Measurements from ENCODE around the gene TMEM86B. TPM values are rescaled to one million over a fixed set of nuclear protein-coding genes. Genes with fewer than 3 reads are reported as not detected.

Gene TMEM86B
- total and polyA plus RNA-seq, 3 donors from 2014 or later, result 12.8 to 13.9 (median 13.4) TPM

DNA sequence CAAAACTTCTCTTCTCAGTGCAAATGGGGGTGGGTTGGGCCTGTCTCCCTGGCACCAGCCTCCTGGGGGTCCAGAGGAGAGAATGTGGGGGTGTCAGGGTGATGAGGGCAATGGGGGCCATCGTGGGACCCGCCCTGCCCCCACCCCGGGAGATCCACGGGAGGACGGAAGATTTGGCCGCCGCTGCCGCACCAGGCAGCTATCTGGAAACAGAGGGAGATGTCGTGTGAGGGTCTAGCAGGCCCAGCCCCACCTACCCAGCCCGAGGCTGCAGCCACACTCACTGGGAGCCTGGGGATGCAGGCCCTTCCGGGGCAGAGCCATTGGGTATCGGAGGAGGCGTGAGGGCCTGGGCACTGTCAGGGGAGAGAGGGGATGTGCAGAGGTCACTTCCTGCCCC, 1.8 kb upstream of the TMEM86B start:
- 80 to 83% methylated on average over 10 to 13 of the region's 13 CpGs for WGBS, 2 donors
- H3K4me3 ChIP-seq, result no peak overlapping the region
- H3K9me3 ChIP-seq, result no peaks in the 10 kb centered on the region
- intact Hi-C loops (cut with DNase I; ENCODE audit: low total_unique reads), result no loop called here
- no peaks in the 10 kb centered on the region for H3K27me3 ChIP-seq
- H3K27ac ChIP-seq, result no peak overlapping the region
- no peaks in the 10 kb centered on the region for H3K36me3 ChIP-seq (ENCODE audit: low read depth, missing control alignments)
- no peak for DNase-seq
- no peaks in the 10 kb centered on the region for H3K4me1 ChIP-seq
- TF ChIP-seq, protein P1, sequence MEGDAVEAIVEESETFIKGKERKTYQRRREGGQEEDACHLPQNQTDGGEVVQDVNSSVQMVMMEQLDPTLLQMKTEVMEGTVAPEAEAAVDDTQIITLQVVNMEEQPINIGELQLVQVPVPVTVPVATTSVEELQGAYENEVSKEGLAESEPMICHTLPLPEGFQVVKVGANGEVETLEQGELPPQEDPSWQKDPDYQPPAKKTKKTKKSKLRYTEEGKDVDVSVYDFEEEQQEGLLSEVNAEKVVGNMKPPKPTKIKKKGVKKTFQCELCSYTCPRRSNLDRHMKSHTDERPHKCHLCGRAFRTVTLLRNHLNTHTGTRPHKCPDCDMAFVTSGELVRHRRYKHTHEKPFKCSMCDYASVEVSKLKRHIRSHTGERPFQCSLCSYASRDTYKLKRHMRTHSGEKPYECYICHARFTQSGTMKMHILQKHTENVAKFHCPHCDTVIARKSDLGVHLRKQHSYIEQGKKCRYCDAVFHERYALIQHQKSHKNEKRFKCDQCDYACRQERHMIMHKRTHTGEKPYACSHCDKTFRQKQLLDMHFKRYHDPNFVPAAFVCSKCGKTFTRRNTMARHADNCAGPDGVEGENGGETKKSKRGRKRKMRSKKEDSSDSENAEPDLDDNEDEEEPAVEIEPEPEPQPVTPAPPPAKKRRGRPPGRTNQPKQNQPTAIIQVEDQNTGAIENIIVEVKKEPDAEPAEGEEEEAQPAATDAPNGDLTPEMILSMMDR (IDR thresholded peaks at IDR 0.05), result no peak
- TF ChIP-seq POLR2A (IDR thresholded peaks at IDR 0.05), result no peak

DNA sequence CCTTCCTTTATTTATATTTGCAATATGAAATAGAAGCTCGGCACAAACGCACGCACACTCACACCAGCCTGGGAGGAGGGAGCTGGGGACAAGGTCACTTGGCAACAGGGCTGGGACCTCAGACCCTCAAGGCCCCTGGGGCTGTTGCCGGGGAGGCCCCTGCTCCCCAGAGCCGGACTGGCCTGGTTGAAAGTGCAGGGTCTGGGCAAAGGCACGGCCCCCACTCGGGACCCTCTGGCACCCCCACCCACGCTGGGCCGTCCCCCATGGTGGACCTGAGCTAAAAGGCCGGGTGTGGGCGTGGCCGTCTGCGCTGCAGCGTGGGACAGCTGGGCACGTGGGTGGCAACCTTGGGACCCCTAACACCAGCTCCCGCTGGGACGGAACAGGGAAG, 1.2 kb upstream of the TMEM86B start:
- 78% methylated on average over 17 of the region's 17 CpGs; no CpG with 5 or more reads in 1 of the 2 donors for WGBS, 2 donors
- no peak for TF ChIP-seq POLR2A (IDR thresholded peaks at IDR 0.05)
- TF ChIP-seq, protein P1 (IDR thresholded peaks at IDR 0.05), result no peak
- H3K36me3 ChIP-seq (ENCODE audit: low read depth, missing control alignments), result no peaks in the 10 kb centered on the region
- no peaks in the 10 kb centered on the region for H3K9me3 ChIP-seq
- intact Hi-C loops (cut with DNase I; ENCODE audit: low total_unique reads), result no loop called here
- no peaks in the 10 kb centered on the region for H3K4me1 ChIP-seq
- H3K4me3 ChIP-seq, result no peak overlapping the region
- H3K27ac ChIP-seq, result no peak overlapping the region
- DNase-seq, result no peak
- no peaks in the 10 kb centered on the region for H3K27me3 ChIP-seq

DNA sequence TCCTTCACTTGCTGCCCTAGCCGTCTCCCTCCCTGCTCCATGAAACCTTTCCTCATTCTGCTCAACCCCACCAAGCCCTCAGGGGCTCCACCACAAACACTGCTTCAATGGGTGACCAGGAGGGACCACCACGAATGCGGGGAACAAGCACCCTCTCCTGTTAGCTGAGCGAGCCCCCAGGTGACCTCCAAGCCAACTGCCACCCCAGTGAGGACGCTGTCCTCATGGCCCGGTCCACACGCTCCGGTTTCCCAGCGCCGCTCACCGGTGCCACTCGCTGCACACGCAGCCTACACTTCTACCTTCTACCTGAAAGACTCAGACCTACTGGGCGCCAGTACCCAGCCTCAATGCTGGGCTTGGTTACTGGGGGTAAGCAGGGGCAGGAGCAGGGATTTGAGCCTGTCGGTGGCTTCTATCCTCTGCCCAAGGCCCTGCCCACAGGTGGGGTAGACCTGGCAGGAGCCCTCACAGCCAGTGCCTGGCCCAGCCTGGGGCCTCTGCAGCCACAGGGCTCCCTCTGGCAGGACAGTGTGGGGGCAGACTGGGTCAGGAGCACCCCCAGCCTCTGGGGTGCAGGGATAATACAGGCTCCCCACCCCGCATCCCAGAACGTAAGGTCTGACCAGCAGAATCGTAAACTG, 704 bp upstream of the TMEM86B start:
- Histone ChIP-seq H3K9me3 (no peaks in the 10 kb centered on the region), H3K27me3 (no peaks in the 10 kb centered on the region), H3K4me3 (no peak overlapping the region), H3K27ac (no peak overlapping the region), H3K4me1 (no peaks in the 10 kb centered on the region), H3K36me3 (ENCODE audit: low read depth, missing control alignments) (no peaks in the 10 kb centered on the region)
- no peak for DNase-seq
- intact Hi-C loops (cut with DNase I; ENCODE audit: low total_unique reads), result no loop called here
- WGBS, 2 donors, result 85 to 95% methylated on average over 4 to 18 of the region's 18 CpGs
- TF ChIP-seq POLR2A (IDR thresholded peaks at IDR 0.05), result no peak
- TF ChIP-seq, protein P1 (IDR thresholded peaks at IDR 0.05), result no peak

DNA sequence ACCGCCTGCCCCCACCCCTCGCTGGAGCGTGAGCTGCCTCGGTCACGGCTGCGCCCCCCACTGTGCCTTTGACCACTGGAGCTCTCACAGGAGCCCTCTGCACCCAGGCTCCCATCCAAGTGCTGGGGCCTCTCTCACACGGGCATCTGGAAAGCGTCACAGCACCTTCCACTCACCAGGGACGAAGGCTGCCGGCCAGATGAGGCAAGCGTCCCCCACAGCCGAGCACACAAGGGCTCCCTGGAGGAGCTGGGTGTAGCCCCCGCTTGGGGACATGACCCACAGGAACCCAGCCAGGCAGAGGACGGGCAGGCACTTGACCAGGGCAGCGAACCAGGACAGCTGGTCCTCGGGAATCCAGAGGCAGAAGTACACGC, 560 bp downstream of the TMEM86B start:
- no peaks in the 10 kb centered on the region for H3K4me1 ChIP-seq
- no peaks in the 10 kb centered on the region for H3K27me3 ChIP-seq
- H3K27ac ChIP-seq, result no peak overlapping the region
- H3K4me3 ChIP-seq, result no peak overlapping the region
- TF ChIP-seq, protein P1 (IDR thresholded peaks at IDR 0.05), result no peak
- no peak for TF ChIP-seq POLR2A (IDR thresholded peaks at IDR 0.05)
- 68 to 77% methylated on average over 8 to 17 of the region's 17 CpGs for WGBS, 2 donors
- H3K9me3 ChIP-seq, result no peaks in the 10 kb centered on the region
- intact Hi-C loops (cut with DNase I; ENCODE audit: low total_unique reads), result no loop called here
- no peaks in the 10 kb centered on the region for H3K36me3 ChIP-seq (ENCODE audit: low read depth, missing control alignments)
- DNase-seq, result no peak

Measured in testis (tissue), 3 donors.